Activated CD8-positive, alpha-beta memory T cell treated with anti-CD3 and anti-CD28 coated beads, Interleukin-2, amount 10 ng/mL, durations not matched to agents 7 days and 5 days (primary cell): Measurements from ENCODE around the gene MIPOL1. TPM values are rescaled to one million over a fixed set of nuclear protein-coding genes. Genes with fewer than 3 reads are reported as not detected.

Experiments used
- ATAC-seq: fragments of 150-1000 bp; cut with Tn5 transposase; one replicate; pipeline ENCODE4 v1.10.0; 2021; ENCODE audit warnings: moderate library complexity
- CTCF ChIA-PET: fragments of 350-600 bp; sonication (Branson Sonifier 250); formaldehyde crosslinking; loops from one replicate; lab custom pipeline; 2021; ENCODE audit warnings: antibody characterized with exemption; lab: Charles Lee
- DNase-seq: peaks from one replicate; pipeline ENCODE4 v3.0.0-alpha.2; 2020
- H3K27ac Mint-ChIP-seq: one replicate; pipeline ENCODE4 v1.8.0; 2021; ENCODE audit warnings: mild to moderate bottlenecking, mixed read lengths
- H3K27me3 Mint-ChIP-seq: one replicate; pipeline ENCODE4 v1.8.0; 2021; ENCODE audit warnings: mixed read lengths
- H3K36me3 Mint-ChIP-seq: one replicate; pipeline ENCODE4 v1.8.0; 2021; ENCODE audit warnings: mild to moderate bottlenecking, mixed read lengths
- H3K4me1 Mint-ChIP-seq: one replicate; pipeline ENCODE4 v1.8.0; 2021; ENCODE audit warnings: mixed read lengths
- H3K4me3 Mint-ChIP-seq: one replicate; pipeline ENCODE4 v1.8.0; 2021; ENCODE audit warnings: mild to moderate bottlenecking, moderate library complexity, mixed read lengths
- H3K9me3 Mint-ChIP-seq: one replicate; pipeline ENCODE4 v1.8.0; 2022; ENCODE audit warnings: low read depth, mixed read lengths
- total RNA-seq, 2 experiments: library from RNA; stranded (reverse); gene quantifications; one replicate each; pipeline ENCODE4 v1.2.3, GENCODE V29; 2021

Gene MIPOL1
- total RNA-seq, 2 experiments from 2014 or later = not detected

DNA sequence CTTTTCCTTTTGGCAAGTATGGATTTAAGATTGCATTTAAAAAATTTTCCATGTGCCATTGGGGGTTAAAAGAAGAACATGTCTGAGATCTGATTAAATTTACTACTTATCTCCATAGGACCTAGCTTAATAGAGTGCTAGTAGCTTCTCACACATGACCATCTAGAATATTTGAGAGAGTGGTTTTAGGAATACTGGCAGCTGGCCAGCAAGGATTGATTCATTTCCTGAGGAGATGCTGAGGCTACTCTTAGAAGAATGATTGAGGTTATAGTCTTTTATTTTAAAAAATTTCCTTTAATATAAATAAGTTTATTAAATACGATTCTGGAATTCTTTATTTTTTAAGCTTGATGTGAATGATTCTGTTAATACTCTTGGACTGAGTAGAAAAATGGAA is 56.2 kb downstream of the MIPOL1 start:
- H3K27ac Mint-ChIP-seq = no peak overlapping the region
- DNase-seq (no peak), ATAC-seq (no peak)
- H3K27me3 Mint-ChIP-seq = no peaks in the 10 kb centered on the region
- no peaks in the 10 kb centered on the region for H3K4me1 Mint-ChIP-seq
- H3K9me3 Mint-ChIP-seq = no peaks in the 10 kb centered on the region
- no peaks in the 10 kb centered on the region for H3K36me3 Mint-ChIP-seq
- H3K4me3 Mint-ChIP-seq = no peak overlapping the region
- CTCF ChIA-PET = no interaction called here

DNA sequence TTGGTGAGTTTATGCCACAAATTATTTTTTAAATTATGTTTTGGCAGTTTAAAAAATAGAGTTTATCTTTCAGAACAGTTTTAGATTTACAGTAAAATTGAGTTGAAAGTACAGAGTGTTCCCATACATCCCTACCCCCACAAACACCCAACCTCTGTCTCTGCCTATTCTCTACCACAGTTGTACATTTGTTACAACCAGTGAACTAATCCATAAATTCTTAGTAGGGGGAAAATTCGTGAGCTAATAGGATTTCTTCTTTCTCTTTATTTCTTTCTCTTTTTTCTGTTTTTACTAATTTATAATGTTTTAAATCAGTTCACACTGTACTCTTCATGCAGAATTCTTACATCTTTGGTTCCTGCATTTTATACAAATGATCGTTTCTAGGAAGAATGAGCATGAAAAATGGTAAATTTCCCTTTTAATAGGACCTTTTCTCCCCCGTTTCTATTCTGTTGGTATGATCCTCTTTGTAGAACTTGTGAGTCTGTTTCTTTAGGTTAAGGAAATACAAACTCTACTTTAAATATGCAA is 56.7 kb downstream of the MIPOL1 start:
- DNase-seq = no peak
- Mint-ChIP-seq H3K9me3 (no peaks in the 10 kb centered on the region), H3K4me3 (no peak overlapping the region), H3K4me1 (no peaks in the 10 kb centered on the region), H3K27ac (no peak overlapping the region), H3K27me3 (no peaks in the 10 kb centered on the region), H3K36me3 (no peaks in the 10 kb centered on the region)
- no peak for ATAC-seq
- CTCF ChIA-PET = no interaction called here

DNA sequence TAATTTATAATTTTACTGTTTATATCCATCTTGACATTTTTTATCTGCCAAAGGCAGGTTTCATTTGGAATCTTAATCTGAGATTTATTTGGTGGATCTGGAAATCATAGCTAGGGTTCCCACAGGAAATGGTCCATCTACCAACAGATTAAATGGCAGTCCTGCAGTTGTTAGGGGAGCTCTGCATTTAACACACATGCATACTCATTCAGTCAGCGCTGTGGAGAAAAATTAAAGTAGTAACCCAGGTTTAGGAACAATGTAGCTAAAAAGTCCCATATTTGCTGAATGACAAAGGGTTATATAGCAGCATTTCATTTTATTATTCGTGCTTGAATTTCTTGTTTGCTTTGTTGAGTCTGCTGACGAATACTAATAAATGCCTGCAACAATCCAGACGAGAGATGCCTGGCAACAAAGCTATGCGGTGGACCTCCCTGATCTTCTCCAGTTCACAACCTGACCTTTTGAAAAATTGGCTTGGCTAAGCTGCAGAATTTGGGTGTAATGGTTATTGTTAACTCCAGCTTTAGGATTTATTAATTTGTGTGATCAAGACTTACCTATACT is 59.8 kb downstream of the MIPOL1 start:
- Mint-ChIP-seq H3K27me3 (no peaks in the 10 kb centered on the region), H3K4me1 (no peaks in the 10 kb centered on the region), H3K9me3 (no peaks in the 10 kb centered on the region), H3K36me3 (no peaks in the 10 kb centered on the region), H3K4me3 (no peak overlapping the region), H3K27ac (no peak overlapping the region)
- CTCF ChIA-PET = interaction anchor here (1.1 kb wide), 1 partner anchor 11 kb away, joined by 3 read pairs; no protein-coding TSS in a partner anchor
- DNase-seq (no peak), ATAC-seq (no peak)

DNA sequence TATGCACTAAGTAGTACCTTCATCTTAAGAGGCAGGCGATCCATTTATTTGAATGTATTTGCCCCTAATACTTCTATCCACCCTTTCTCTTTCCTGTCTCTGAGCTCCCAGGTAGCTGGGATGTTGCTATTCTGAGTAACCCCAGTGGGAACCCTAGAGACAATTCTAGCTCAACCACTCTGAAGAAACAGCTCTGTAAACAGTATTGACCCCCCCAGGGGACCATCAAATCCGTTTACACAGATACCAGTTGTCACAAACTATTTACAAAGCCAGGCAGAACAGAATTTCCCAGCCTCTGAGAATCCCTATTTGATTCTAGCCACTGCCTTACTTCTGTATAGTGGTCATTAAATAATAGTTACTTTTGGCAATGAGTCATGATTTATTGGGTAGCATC is 64.9 kb downstream of the MIPOL1 start:
- H3K9me3 Mint-ChIP-seq = no peaks in the 10 kb centered on the region
- H3K36me3 Mint-ChIP-seq = no peaks in the 10 kb centered on the region
- CTCF ChIA-PET = no interaction called here
- no peak for DNase-seq
- H3K4me1 Mint-ChIP-seq = no peaks in the 10 kb centered on the region
- ATAC-seq = no peak
- no peaks in the 10 kb centered on the region for H3K27me3 Mint-ChIP-seq
- no peak overlapping the region for H3K4me3 Mint-ChIP-seq
- H3K27ac Mint-ChIP-seq = no peak overlapping the region

DNA sequence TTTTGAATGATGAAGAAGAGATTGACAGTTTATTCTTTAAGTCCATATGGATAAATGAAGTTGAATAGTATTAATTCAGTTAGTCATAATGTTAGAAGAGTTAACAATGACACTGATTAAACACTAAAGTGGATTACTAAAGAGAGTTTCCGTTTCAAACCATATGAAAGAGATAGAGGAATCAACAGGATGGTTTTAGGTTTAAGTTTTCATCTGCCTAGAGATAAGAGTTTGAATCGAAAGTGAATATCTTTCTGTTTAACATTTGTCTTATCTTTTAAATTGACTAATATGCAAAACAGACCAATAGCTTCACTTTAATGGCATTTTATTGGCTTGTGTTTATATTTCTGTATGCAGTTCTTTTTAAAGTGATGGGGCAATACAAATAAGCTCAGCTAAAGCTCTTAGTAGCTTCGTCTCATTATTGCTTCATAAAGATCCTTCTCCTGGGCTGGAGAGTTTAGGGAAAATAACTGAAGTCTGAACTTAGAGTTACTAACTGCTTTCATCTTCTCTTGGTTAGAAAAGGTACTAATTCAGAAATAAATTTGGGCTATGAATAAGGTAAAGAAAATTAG is 66.0 kb downstream of the MIPOL1 start:
- CTCF ChIA-PET = no interaction called here
- H3K4me3 Mint-ChIP-seq = no peak overlapping the region
- no peaks in the 10 kb centered on the region for H3K4me1 Mint-ChIP-seq
- ATAC-seq = no peak
- no peak for DNase-seq
- H3K9me3 Mint-ChIP-seq = no peaks in the 10 kb centered on the region
- no peak overlapping the region for H3K27ac Mint-ChIP-seq
- H3K36me3 Mint-ChIP-seq = no peaks in the 10 kb centered on the region
- no peaks in the 10 kb centered on the region for H3K27me3 Mint-ChIP-seq

DNA sequence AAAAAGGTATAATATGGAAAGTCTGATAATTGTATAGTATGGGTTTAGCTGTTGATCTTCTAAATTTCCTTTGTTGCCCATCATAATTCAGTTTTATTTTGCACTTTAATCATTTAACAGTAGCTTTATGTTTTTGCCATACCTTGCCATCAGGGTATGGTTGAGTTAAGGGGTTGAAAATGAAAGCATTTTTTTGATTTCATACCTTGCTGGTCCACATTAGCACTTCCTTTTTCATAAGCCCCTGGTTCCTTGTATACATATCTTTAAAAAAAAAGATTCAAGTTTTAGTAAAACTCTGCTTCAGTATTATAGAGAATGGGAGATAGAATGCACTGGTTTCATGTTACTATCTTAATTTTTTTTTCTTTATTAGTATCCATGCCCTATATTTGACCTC is 71.1 kb downstream of the MIPOL1 start:
- no peaks in the 10 kb centered on the region for H3K9me3 Mint-ChIP-seq
- CTCF ChIA-PET = no interaction called here
- no peaks in the 10 kb centered on the region for H3K4me1 Mint-ChIP-seq
- no peak overlapping the region for H3K4me3 Mint-ChIP-seq
- H3K27ac Mint-ChIP-seq = no peak overlapping the region
- H3K36me3 Mint-ChIP-seq = no peaks in the 10 kb centered on the region
- ATAC-seq (no peak), DNase-seq (no peak)
- H3K27me3 Mint-ChIP-seq = no peaks in the 10 kb centered on the region

DNA sequence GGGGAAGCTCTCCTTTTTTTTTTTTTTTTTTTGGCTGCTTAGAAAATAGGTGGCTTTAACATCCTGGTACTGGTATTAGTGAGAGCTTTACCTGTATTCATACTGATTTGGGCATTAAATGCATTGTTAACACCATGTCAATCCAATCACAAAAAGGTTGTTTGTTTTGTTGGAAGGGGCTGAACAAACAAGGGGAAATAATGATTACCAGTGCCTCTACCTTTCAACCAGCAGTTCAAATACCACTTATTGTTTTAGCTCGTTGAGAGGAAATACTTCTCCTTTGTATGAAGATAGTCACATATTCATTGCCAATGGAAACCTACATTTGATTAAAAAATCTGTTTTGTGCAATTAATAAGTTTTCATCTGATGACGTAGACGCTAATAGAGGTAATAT is 72.9 kb downstream of the MIPOL1 start:
- ATAC-seq (no peak), DNase-seq (no peak)
- Mint-ChIP-seq H3K36me3 (no peaks in the 10 kb centered on the region), H3K27ac (no peak overlapping the region), H3K4me3 (no peak overlapping the region), H3K9me3 (no peaks in the 10 kb centered on the region), H3K4me1 (no peaks in the 10 kb centered on the region), H3K27me3 (no peaks in the 10 kb centered on the region)
- CTCF ChIA-PET = no interaction called here

DNA sequence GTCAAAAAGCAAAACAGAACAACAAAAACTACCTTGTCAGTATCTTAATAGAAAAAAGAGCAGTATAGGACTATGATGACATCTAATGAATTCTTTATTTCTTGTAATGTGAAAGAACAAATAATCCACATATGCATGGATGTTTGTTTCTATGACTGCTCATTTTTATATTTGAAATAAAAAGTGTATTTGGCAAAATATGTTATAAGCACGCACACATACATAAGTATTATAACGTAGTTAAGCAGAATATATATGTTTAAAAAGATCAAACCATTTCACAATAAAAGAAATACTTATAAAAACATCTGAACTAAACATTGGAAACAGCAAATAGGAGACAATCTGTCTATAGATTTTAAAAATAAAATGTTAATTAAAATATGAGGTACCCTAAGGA is 74.8 kb downstream of the MIPOL1 start:
- no peak for ATAC-seq
- CTCF ChIA-PET = no interaction called here
- Mint-ChIP-seq H3K36me3 (no peaks in the 10 kb centered on the region), H3K27ac (no peak overlapping the region), H3K9me3 (no peaks in the 10 kb centered on the region), H3K4me3 (no peak overlapping the region), H3K27me3 (no peaks in the 10 kb centered on the region), H3K4me1 (no peaks in the 10 kb centered on the region)
- no peak for DNase-seq

DNA sequence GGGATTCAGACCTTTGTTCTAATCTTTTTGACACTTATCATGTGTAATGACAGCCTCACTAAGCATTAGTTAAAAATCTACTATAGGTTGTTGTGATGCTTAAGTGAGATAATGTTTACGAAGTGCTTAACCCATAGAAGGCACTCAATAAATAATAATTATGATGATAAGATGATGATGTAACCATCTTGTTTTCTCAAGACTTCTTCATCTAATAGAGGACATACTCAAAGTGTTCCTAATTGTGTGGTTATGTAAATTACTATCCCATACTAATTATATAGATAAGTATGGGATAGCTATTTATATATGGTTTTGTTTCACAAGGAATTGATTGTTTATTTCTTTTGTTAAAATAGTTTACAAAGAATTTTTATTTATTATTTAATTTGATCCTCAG is 76.9 kb downstream of the MIPOL1 start:
- H3K4me3 Mint-ChIP-seq = no peak overlapping the region
- no peaks in the 10 kb centered on the region for H3K9me3 Mint-ChIP-seq
- no peaks in the 10 kb centered on the region for H3K27me3 Mint-ChIP-seq
- no peaks in the 10 kb centered on the region for H3K36me3 Mint-ChIP-seq
- CTCF ChIA-PET = no interaction called here
- H3K27ac Mint-ChIP-seq = no peak overlapping the region
- DNase-seq (no peak), ATAC-seq (no peak)
- H3K4me1 Mint-ChIP-seq = no peaks in the 10 kb centered on the region

DNA sequence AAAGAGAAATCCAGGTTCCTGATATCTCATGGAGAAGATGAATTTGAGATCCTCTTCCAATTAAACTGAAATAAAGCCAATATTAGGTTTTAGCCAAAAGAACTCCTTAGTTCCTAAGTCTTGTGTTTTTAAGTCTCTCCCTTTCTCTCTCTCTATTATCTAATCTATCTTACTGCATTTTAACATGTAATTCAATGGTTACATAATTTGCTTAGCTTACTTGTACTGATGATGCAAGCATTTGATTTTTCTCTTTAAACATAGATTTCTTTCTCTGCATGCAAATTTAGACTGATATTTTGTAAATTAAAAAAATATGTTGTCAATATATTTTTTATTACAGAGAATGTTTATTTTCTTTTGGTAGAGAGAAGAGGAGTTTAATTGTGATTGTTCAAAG is 78.2 kb downstream of the MIPOL1 start:
- no peaks in the 10 kb centered on the region for H3K9me3 Mint-ChIP-seq
- H3K27me3 Mint-ChIP-seq = no peaks in the 10 kb centered on the region
- no peak overlapping the region for H3K27ac Mint-ChIP-seq
- no peak for DNase-seq
- H3K4me3 Mint-ChIP-seq = no peak overlapping the region
- CTCF ChIA-PET = no interaction called here
- ATAC-seq = no peak
- no peaks in the 10 kb centered on the region for H3K36me3 Mint-ChIP-seq
- no peaks in the 10 kb centered on the region for H3K4me1 Mint-ChIP-seq

DNA sequence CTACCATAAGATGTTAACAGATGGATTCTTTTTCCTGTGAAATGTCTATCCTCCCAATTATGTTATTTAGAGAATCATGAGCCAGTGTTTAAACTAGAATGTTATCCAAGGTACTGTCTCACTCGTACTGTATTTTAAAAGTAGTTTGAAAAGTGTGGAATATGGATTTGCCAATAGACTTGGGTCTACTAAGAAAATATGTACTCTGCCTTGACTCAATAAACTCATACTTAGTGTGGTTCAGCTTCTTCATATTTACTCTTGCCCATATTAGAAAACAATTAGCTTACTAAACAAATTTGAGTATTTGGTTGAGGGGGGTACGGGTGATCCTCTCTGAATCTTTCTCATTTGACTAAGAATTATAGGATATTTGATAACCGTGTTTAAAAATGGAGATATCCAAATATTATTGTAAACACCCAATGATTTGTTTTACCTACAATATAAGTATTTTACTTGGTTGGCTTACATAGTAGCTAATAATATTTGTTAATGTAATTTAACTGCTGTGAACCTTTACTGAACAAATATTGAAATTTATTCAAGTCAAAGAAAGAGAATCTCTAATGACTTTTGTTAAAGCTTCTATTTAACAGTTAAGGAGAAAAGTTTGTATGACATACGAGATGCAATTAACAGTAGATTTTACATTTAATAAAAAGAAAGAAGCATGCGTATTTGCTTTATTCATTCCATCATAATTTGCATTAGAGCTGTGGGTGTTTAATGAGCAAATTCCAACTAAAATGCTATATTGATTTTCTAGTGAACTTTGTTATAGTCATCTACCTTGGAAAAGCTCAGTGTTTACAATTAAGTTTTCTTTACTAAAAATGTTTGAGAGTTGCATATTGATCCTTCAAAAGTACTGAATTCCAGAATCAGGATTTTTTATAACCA is 81.2 kb downstream of the MIPOL1 start:
- ATAC-seq (no peak), DNase-seq (no peak)
- no peaks in the 10 kb centered on the region for H3K4me1 Mint-ChIP-seq
- H3K27ac Mint-ChIP-seq = no peak overlapping the region
- H3K9me3 Mint-ChIP-seq = no peaks in the 10 kb centered on the region
- H3K4me3 Mint-ChIP-seq = no peak overlapping the region
- H3K36me3 Mint-ChIP-seq = no peaks in the 10 kb centered on the region
- CTCF ChIA-PET = no interaction called here
- H3K27me3 Mint-ChIP-seq = no peaks in the 10 kb centered on the region

DNA sequence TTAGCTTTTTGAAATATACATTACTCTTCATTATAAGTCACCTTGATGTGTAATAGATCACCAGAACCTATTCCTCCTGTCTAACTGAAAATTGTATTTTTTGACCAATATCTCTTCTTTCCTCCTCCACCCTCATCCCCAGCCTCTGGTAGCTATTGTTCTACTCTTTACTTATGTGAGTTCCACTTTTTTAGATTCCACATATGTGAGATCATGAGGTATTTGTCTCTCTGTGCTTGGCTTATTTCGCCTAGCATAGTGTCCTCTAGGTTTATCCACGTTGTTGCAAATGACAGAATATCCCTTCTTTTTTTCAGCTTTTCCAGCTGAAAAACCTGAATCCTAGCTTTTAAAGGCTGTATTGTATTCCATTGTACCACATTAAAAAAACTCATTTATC is 82.1 kb downstream of the MIPOL1 start:
- H3K36me3 Mint-ChIP-seq = no peaks in the 10 kb centered on the region
- no peak overlapping the region for H3K27ac Mint-ChIP-seq
- H3K4me3 Mint-ChIP-seq = no peak overlapping the region
- ATAC-seq (no peak), DNase-seq (no peak)
- no peaks in the 10 kb centered on the region for H3K27me3 Mint-ChIP-seq
- CTCF ChIA-PET = no interaction called here
- peaks cover 2% of the 10 kb centered on the region for H3K9me3 Mint-ChIP-seq
- H3K4me1 Mint-ChIP-seq = no peaks in the 10 kb centered on the region

DNA sequence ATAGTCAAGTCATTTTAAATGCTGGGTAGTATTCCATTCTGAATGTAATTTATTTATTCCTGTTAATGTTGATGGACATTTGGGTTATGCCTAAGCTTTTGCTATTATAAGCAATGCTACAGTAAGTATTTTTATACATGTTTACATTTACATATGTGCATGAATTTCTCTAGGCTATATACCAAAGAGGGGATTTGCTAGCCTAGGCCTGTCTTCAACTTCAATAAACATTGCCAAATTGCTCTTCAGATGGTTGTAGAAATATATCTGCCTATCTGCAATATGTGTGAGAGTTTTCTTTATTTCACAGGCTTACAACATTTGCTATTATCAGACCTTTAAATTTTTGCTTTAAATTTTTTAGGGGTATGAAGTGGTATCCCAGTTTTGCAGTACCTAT is 87.0 kb downstream of the MIPOL1 start:
- CTCF ChIA-PET = no interaction called here
- DNase-seq = no peak
- Mint-ChIP-seq H3K9me3 (peaks cover 2% of the 10 kb centered on the region), H3K4me1 (no peaks in the 10 kb centered on the region), H3K27ac (no peak overlapping the region), H3K36me3 (no peaks in the 10 kb centered on the region), H3K4me3 (no peak overlapping the region), H3K27me3 (no peaks in the 10 kb centered on the region)
- ATAC-seq = no peak

DNA sequence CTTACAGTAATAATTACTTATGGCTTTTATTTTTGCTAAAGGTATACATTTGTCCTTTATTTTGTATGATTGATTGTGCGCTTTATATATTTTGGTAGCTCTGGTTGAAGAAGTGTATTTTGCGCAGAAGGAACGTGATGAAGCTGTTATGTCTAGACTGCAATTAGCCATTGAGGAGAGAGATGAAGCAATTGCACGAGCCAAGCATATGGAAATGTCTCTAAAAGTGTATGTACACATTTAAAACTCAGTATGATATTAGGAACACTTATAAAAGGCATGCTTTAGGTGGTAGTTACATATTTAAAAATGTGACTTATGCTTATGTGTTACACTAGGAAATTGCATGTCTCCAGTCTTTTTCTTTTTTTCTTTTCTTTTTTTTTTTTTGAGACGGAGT is 87.5 kb downstream of the MIPOL1 start:
- CTCF ChIA-PET = no interaction called here

More for the DNA sequence above, 87.5 kb downstream of the MIPOL1 start:
- Mint-ChIP-seq H3K4me3 (no peak overlapping the region), H3K36me3 (no peaks in the 10 kb centered on the region), H3K27ac (no peak overlapping the region), H3K4me1 (no peaks in the 10 kb centered on the region), H3K27me3 (no peaks in the 10 kb centered on the region), H3K9me3 (peaks cover 2% of the 10 kb centered on the region)
- no peak for ATAC-seq
- DNase-seq = no peak
